GM19193 (cell line): Measurements from ENCODE around the gene BAIAP2L1.

ENCODE experiments used
- POLR2A ChIP-seq: IDR thresholded peaks from 4 replicates; pipeline ENCODE4 v1.6.1; 2011; ENCODE audit not compliant: insufficient read depth, insufficient read length; ENCODE audit errors: extremely low read depth

BAIAP2L1 gene

GRCh38 chr7:98400542-98401340 lies at the start of gene BAIAP2L1:
BAIAP2L1 (minus strand) TSS chr7:98401090; CDS start chr7:98400852, 238 bp downstream.
- no peak for TF ChIP-seq POLR2A

- no peak for TF ChIP-seq POLR2A
These were observed 47.9 kb upstream of the BAIAP2L1 start for GRCh38 chr7:98448766-98449165.

- no peak for TF ChIP-seq POLR2A
These were observed 38.6 kb upstream of the BAIAP2L1 start for GRCh38 chr7:98439484-98439883.

- no peak for TF ChIP-seq POLR2A
These were observed 33.2 kb upstream of the BAIAP2L1 start for GRCh38 chr7:98434087-98434486.

GRCh38 chr7:98429799-98430198 lies 28.9 kb upstream of the BAIAP2L1 start:
- no peak for TF ChIP-seq POLR2A

GRCh38 chr7:98423043-98423442 lies 22.2 kb upstream of the BAIAP2L1 start:
- no peak for TF ChIP-seq POLR2A

- TF ChIP-seq POLR2A: no peak
These were observed 20.2 kb upstream of the BAIAP2L1 start for GRCh38 chr7:98420966-98421612.

GRCh38 chr7:98418636-98419315 lies 17.9 kb upstream of the BAIAP2L1 start:
- no peak for TF ChIP-seq POLR2A

GRCh38 chr7:98418271-98418635 lies 17.4 kb upstream of the BAIAP2L1 start:
- no peak for TF ChIP-seq POLR2A

GRCh38 chr7:98414205-98414900 lies 13.5 kb upstream of the BAIAP2L1 start:
- TF ChIP-seq POLR2A: no peak

- no peak for TF ChIP-seq POLR2A
These were observed 9.0 kb upstream of the BAIAP2L1 start for GRCh38 chr7:98409843-98410242.

GRCh38 chr7:98406827-98407226 lies 5.9 kb upstream of the BAIAP2L1 start:
- TF ChIP-seq POLR2A: no peak

- TF ChIP-seq POLR2A: no peak
These were observed 4.0 kb upstream of the BAIAP2L1 start for GRCh38 chr7:98404840-98405239.

- no peak for TF ChIP-seq POLR2A
These were observed 874 bp downstream of the BAIAP2L1 start for GRCh38 chr7:98399890-98400541.

- no peak for TF ChIP-seq POLR2A
These were observed 1.4 kb downstream of the BAIAP2L1 start for GRCh38 chr7:98399462-98399861.
